ENCODE measurements around the gene STXBP6. TPM values are rescaled to one million over a fixed set of nuclear protein-coding genes. Genes with fewer than 3 reads are reported as not detected.
"Not testable (repeated sequence)": the region's sequence is repeated elsewhere in the genome, so short reads cannot be mapped to it uniquely, and the experiment has no call there.

STXBP6 gene
- total RNA-seq, 1 experiment from 2014 or later: 5.3 TPM

- Histone ChIP-seq H3K27ac (ENCODE audit: low read depth, low read length, poor library complexity, severe bottlenecking) (no peak overlapping the region), H3K9me3 (ENCODE audit: low read depth, low read length, poor library complexity, severe bottlenecking) (no peaks in the 10 kb centered on the region), H3K4me3 (ENCODE audit: low read depth, low read length, poor library complexity, severe bottlenecking) (no peak overlapping the region), H3K4me1 (ENCODE audit: insufficient read depth, low read length, poor library complexity, severe bottlenecking) (no peaks in the 10 kb centered on the region), H3K27me3 (replicated peaks; ENCODE audit: insufficient read depth, low read depth, low read length, poor library complexity) (no peaks in the 10 kb centered on the region), H3K36me3 (ENCODE audit: insufficient read depth, low read length, poor library complexity, severe bottlenecking) (no peaks in the 10 kb centered on the region)
- TF ChIP-seq EZH2 (IDR thresholded peaks at IDR 0.05; ENCODE audit: borderline replicate concordance, low read depth, low read length, poor library complexity, severe bottlenecking) (no peak), CTCF (conservative IDR thresholded peaks at IDR 0.05; ENCODE audit: low read depth, low read length) (no peak)
- intact Hi-C loops (cut with micrococcal nuclease; ENCODE audit: unreplicated experiment): no loop called here
- ChIA-PET POLR2A (ENCODE audit: low non-redundant PET) (no interaction called here), CTCF (no interaction called here)
- BruUV-seq (replicated peaks): no TSS peak
- no peak for DNase-seq (ENCODE audit: low spot score)
Observed at GRCh38 chr14:24964048-24964447, 85.9 kb downstream of the STXBP6 start.

GRCh38 chr14:24962118-24962517 is 87.8 kb downstream of the STXBP6 start:
- CTCF ChIA-PET; intact Hi-C loops (cut with micrococcal nuclease; ENCODE audit: unreplicated experiment); H3K36me3 ChIP-seq (ENCODE audit: insufficient read depth, low read length, poor library complexity, severe bottlenecking); H3K27ac ChIP-seq (ENCODE audit: low read depth, low read length, poor library complexity, severe bottlenecking); POLR2A ChIA-PET (ENCODE audit: low non-redundant PET); H3K4me3 ChIP-seq (ENCODE audit: low read depth, low read length, poor library complexity, severe bottlenecking); H3K9me3 ChIP-seq (ENCODE audit: low read depth, low read length, poor library complexity, severe bottlenecking); H3K27me3 ChIP-seq (replicated peaks; ENCODE audit: insufficient read depth, low read depth, low read length, poor library complexity); DNase-seq (ENCODE audit: low spot score); BruUV-seq (replicated peaks); H3K4me1 ChIP-seq (ENCODE audit: insufficient read depth, low read length, poor library complexity, severe bottlenecking): not testable (repeated sequence)

GRCh38 chr14:24960816-24961215 is 89.1 kb downstream of the STXBP6 start:
- Histone ChIP-seq H3K36me3 (ENCODE audit: insufficient read depth, low read length, poor library complexity, severe bottlenecking) (no peaks in the 10 kb centered on the region), H3K4me3 (ENCODE audit: low read depth, low read length, poor library complexity, severe bottlenecking) (no peak overlapping the region), H3K27ac (ENCODE audit: low read depth, low read length, poor library complexity, severe bottlenecking) (no peak overlapping the region), H3K9me3 (ENCODE audit: low read depth, low read length, poor library complexity, severe bottlenecking) (no peaks in the 10 kb centered on the region), H3K27me3 (replicated peaks; ENCODE audit: insufficient read depth, low read depth, low read length, poor library complexity) (no peaks in the 10 kb centered on the region), H3K4me1 (ENCODE audit: insufficient read depth, low read length, poor library complexity, severe bottlenecking) (no peaks in the 10 kb centered on the region)
- TF ChIP-seq EZH2 (IDR thresholded peaks at IDR 0.05; ENCODE audit: borderline replicate concordance, low read depth, low read length, poor library complexity, severe bottlenecking) (no peak), CTCF (conservative IDR thresholded peaks at IDR 0.05; ENCODE audit: low read depth, low read length) (no peak)
- BruUV-seq (replicated peaks): no TSS peak
- CTCF ChIA-PET: interaction anchor here (0.6 kb wide), 1 partner anchor 476 kb away, joined by 3 read pairs; no protein-coding TSS in a partner anchor
- intact Hi-C loops (cut with micrococcal nuclease; ENCODE audit: unreplicated experiment): no loop called here
- DNase-seq (ENCODE audit: low spot score): no peak
- POLR2A ChIA-PET (ENCODE audit: low non-redundant PET): no interaction called here

GRCh38 chr14:24959791-24960331 is 90.1 kb downstream of the STXBP6 start:
- BruUV-seq (replicated peaks): no TSS peak
- no peaks in the 10 kb centered on the region for H3K27me3 ChIP-seq (replicated peaks; ENCODE audit: insufficient read depth, low read depth, low read length, poor library complexity)
- TF ChIP-seq CTCF (conservative IDR thresholded peaks at IDR 0.05; ENCODE audit: low read depth, low read length): no peak
- no peak for TF ChIP-seq EZH2 (IDR thresholded peaks at IDR 0.05; ENCODE audit: borderline replicate concordance, low read depth, low read length, poor library complexity, severe bottlenecking)
- no peaks in the 10 kb centered on the region for H3K4me1 ChIP-seq (ENCODE audit: insufficient read depth, low read length, poor library complexity, severe bottlenecking)
- no peak for DNase-seq (ENCODE audit: low spot score)
- no peak overlapping the region for H3K4me3 ChIP-seq (ENCODE audit: low read depth, low read length, poor library complexity, severe bottlenecking)
- no peaks in the 10 kb centered on the region for H3K9me3 ChIP-seq (ENCODE audit: low read depth, low read length, poor library complexity, severe bottlenecking)
- intact Hi-C loops (cut with micrococcal nuclease; ENCODE audit: unreplicated experiment): no loop called here
- ChIA-PET CTCF (interaction anchor here (0.6 kb wide), 1 partner anchor 477 kb away, joined by 3 read pairs; no protein-coding TSS in a partner anchor), POLR2A (ENCODE audit: low non-redundant PET) (no interaction called here)
- no peaks in the 10 kb centered on the region for H3K36me3 ChIP-seq (ENCODE audit: insufficient read depth, low read length, poor library complexity, severe bottlenecking)
- H3K27ac ChIP-seq (ENCODE audit: low read depth, low read length, poor library complexity, severe bottlenecking): no peak overlapping the region
